SK-MEL-5 (cell line): ENCODE measurements around the gene NUP35. TPM values are rescaled to one million over a fixed set of nuclear protein-coding genes. Genes with fewer than 3 reads are reported as not detected.
A peak's percentile ranks its signal among the peaks of the same experiment; 100 is the strongest.
"Not testable (repeated sequence)": the region's sequence is repeated elsewhere in the genome, so short reads cannot be mapped to it uniquely, and the experiment has no call there.

Source experiments
- DNase-seq: peaks from one replicate; pipeline ENCODE4 v3.0.0-alpha.2; 2016; ENCODE audit warnings: low read depth, low spot score
- in situ Hi-C: cut with HindIII; loops from 2 replicates; pipeline ENCODE4 v1.10.0; 2016; ENCODE audit warnings: low sequenced_read_pairs, high pct_unique_total_duplicates, low pct_unique_long_range_greater_than_20kb
- total RNA-seq: library from RNA; depleted of rRNA; stranded (reverse); fragments of >200 nt; shearing (Covaris generic); gene quantifications from 2 replicates; pipeline ENCODE4 v1.2.3, GENCODE V29; 2014

Gene NUP35
- total RNA-seq, 1 experiment from 2014 or later, result 31.8 TPM

DNA sequence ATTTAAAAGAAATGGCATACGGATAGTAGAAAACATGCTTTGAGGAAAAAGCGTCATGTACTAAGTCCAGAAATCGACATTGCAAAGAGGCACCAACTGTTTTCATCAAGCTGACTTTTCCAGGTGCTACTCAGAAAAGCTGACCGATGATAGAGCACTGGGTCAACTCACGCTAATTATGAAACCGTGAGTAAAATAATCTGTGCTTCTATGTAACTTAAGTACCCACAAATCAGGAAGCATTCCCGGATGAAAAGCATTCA lies 353 bp upstream of the NUP35 start:
- DNase-seq, result no peak
- in situ Hi-C loops, result no loop called here

GRCh38 chr2:183124957-183125255 lies 663 bp downstream of the NUP35 start:
- no peak for DNase-seq
- in situ Hi-C loops, result no loop called here

- in situ Hi-C loops, result no loop called here
- no peak for DNase-seq
These were observed 1.6 kb downstream of the NUP35 start for GRCh38 chr2:183125659-183126341.

DNA sequence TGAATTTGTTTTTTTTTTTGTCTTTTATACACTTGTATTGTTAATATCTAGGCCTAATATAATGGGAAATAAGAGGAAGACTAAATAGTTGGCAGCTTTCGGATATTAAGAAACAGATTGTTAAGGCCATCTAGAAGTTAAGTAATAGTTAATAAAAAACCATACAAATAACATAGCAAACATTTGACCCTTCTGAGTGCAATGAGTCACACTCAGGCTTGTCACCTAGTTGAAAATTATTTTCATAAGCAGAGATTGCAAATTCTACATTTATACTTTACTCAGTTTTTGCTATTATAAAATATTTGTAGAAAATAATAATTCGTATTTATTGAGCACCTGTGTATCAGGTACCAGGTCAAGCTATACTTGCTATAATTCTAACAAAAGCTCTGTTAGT lies 2.4 kb downstream of the NUP35 start:
- no peak for DNase-seq
- in situ Hi-C loops, result no loop called here

- in situ Hi-C loops, result no loop called here
- DNase-seq, result no peak
These were observed 9.8 kb downstream of the NUP35 start for GRCh38 chr2:183134016-183134415.

GRCh38 chr2:183148955-183149354 lies 24.7 kb downstream of the NUP35 start:
- DNase-seq, result no peak
- in situ Hi-C loops, result no loop called here

- DNase-seq, result no peak
- in situ Hi-C loops, result no loop called here
These were observed 25.2 kb downstream of the NUP35 start for GRCh38 chr2:183149489-183149888.

GRCh38 chr2:183152280-183152679 lies 28.0 kb downstream of the NUP35 start:
- DNase-seq, in situ Hi-C loops: not testable (repeated sequence)

GRCh38 chr2:183153967-183154366 lies 29.7 kb downstream of the NUP35 start:
- in situ Hi-C loops, result no loop called here
- DNase-seq, result no peak

DNA sequence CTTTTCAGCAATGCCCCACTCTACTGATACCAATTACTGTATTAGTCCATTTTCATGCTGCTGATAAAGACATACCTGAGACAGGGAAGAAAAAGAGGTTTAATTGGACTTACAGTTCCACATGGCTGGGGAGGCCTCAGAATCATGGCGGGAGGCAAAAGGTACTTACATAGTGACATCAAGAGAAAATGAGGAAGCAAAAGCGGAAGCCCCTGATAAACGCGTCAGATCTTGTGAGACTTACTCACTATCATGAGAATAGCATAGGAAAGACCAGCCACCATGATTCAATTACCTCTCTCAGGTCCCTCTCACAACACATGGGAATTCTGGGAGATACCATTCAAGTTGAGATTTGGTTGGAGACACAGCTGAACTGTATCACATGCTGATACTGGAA lies 30.5 kb downstream of the NUP35 start:
- in situ Hi-C loops, DNase-seq: not testable (repeated sequence)

DNA sequence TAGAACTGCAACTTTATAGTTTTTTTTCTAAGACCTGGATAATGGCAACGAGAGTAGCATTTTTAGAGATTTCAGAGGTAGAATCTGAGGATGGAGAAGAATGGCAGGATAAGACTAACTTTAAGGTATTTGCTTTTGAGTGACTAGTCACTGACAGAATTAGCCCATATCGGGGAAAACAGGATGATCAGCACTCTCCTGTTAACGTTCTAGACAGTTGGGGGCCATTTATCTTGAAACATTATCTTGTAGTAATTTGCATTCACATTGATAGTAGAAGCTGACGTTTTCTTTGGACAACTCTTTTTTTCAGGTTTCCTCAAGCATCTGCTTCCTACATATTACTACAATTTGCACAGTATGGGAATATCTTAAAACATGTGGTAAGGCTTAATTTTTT lies 32.9 kb downstream of the NUP35 start:
- DNase-seq, result no peak
- in situ Hi-C loops, result no loop called here

DNA sequence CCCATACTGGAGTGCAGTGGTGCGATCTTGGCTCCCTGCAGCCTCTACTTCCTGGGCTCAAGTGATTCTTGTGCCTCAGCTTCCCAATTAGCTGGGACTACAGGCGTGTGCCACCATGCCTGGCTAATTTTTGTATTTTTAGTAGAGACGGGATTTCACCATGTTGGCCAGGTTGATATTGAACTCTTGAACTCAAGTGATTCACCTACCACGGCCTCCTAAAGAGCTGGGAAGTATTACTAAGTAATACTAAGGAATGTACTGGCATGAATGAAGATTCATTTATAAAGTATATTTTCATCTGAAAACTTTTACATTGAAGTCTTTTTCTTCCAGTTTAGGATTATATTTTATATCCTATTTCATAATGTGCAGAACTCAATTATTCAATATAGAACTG lies 38.1 kb downstream of the NUP35 start:
- in situ Hi-C loops, result no loop called here
- no peak for DNase-seq

DNA sequence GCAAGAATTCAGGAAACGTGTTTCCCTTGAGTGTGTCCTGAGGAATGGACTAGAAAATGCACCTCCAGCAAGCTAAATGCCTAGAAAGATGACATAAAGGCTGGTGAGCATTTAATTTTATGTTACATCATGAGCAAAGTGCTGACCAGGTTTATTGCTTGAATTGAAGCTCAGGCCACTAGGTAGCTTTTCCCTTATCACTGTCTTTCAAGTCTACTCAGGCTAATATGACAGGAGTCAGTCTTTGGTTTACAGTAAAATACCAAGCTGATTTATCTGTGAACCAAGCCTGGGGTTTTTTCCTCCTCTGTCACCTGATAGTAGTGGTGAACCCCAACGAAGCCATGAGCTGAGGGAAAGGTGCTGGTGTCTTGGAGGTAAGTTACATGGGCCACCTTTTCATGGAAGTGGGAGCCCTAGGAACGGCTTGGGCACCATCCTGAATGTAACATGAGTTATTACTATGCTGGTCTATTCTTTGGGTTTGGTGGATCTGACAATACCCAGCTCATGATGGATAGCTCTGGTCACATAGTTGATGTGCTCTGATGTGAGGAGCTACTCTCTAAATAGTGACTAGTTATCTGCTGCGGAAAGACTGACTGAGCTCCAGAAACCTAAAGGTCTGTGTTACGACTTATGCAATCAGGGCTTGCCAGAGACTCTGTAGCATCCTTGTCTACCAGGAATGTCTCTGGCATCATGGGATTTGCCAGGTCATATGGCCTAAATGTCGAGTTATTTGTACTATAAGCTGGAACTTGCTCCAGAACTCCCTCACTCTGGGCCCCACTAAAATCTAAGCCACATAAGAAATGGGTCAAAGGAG lies 39.8 kb downstream of the NUP35 start:
- DNase-seq, result peak; percentile 82
- in situ Hi-C loops, result no loop called here

DNA sequence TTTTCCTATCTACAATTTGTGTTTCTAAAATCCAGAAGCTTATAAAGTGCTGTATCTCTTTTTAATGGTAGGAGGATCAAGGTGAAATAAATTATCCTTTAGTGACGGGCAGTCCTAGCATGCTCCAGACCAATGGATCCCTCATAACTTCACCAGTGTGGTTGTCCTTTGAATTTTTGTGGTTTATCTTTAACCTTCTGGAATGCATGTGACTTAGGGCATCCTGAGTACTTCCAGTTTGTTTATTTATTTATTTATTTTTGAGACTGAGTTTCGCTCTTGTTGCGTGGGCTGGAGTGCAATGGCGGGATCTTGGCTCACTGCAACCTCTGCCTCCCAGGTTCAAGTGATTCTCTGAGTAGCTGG lies 40.4 kb downstream of the NUP35 start:
- in situ Hi-C loops, result no loop called here
- DNase-seq, result peak; percentile 67

DNA sequence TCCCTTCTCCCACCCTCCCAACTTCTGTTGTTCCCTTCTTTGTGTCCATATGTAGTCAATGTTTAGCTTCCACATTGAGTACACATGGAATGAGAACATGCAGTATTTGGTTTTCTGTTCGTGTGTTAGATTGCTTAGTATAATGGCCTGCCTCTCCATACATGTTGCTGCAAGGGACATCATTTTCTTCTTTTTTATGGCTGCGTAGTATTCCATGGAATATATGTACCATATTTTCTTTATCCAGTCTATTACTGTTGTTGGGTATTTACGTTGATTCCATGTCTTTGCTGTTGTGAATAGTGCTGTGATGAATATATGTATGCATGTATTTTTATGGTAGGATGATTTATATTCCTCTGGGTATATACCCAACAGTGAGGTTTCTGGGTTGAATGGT lies 42.0 kb downstream of the NUP35 start:
- in situ Hi-C loops, result no loop called here
- no peak for DNase-seq

DNA sequence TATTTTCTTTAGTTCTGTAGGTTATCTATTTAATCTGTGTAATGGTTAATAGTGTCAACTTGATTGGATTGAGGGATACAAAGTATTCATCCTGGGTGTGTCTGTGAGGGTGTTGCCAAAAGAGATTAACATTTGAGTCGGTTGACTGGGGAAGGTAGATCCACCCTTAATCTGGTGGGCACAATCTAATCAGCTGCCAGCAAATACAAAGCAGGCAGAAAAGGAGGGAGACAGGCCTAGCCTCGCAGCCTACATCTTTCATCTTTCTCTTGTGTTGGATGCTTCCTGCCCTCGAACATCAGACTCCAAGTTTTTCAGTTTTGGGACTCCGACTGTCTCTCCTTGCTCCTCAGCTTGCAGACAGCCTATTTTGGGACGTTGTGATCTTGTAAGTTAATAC lies 42.7 kb downstream of the NUP35 start:
- in situ Hi-C loops, result not testable (repeated sequence)

GRCh38 chr2:183172220-183172887 lies 48.1 kb downstream of the NUP35 start:
- in situ Hi-C loops, result no loop called here
- peak; percentile 4 for DNase-seq

More for the DNA sequence above, 42.7 kb downstream of the NUP35 start:
- not testable (repeated sequence) for DNase-seq

DNA sequence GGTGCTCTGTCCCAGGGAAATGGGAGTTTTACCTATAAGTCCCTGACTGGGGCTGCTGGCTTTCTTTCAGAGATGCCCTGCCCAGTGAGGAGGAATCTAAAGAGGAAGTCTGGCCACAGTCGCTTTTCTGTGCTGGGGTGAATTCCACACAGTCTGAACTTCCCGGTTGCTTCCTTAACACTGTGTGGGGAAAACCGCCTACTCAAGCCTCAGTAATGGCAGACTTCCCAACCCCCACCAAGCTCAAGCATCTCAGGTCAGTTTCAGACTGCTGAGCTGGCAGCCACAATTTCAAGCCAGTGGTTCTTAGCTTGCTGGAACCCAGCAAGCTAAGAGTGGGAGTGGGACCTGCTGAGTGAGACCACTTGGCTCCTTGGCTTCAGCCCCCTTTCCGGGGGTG lies 54.9 kb downstream of the NUP35 start:
- no peak for DNase-seq
- in situ Hi-C loops, result no loop called here

GRCh38 chr2:183185534-183185933 lies 61.3 kb downstream of the NUP35 start:
- DNase-seq, result no peak
- in situ Hi-C loops, result no loop called here
